HG03378 (cell line): ENCODE data around the gene CD163.
"Not testable (repeated sequence)": the region's sequence is repeated elsewhere in the genome, so short reads cannot be mapped to it uniquely, and the experiment has no call there.

Source experiments
- ATAC-seq: cut with Tn5 transposase; IDR thresholded peaks from one replicate; pipeline ENCODE4 v1.9.1; 2021; ENCODE audit warnings: mild to moderate bottlenecking, moderate library complexity; ENCODE audit not compliant: unreplicated experiment

Gene CD163

DNA sequence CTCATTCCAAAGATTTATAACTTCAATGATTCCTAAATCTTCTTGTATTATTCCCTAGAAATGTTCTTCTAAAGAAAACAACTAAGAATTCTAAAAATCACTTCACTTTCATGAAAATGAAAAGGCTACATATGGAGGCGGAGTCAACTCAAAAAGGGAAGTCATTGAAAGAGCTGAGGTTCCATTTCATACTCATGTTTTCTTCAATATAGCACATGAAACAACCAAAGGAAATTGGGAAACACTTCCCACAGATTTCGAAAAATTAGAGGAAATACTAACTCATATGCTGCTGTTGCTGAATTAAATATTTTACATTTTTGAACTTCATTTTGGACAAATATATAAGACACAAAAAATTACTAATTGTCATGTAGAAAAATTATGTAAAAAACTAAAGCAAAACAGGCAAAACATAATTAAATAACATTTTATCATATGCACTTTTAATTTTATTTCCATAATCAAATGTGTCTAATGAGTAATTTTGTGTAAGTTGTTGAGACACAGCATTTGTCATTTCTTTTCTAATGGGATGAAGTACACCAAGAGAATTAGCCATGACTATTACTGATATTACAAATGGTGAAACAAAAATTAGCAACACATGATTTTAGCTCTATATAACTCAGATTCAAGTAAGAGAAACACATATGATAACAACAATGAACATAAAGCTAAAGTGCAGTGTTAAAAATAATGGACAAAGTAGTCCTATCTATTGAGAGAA lies at the start of gene CD163:
CD163 (minus strand) TSS at position 92 of the 730 bp plus-strand sequence; CDS start at position 5, 87 bp downstream.
- no peak for ATAC-seq

DNA sequence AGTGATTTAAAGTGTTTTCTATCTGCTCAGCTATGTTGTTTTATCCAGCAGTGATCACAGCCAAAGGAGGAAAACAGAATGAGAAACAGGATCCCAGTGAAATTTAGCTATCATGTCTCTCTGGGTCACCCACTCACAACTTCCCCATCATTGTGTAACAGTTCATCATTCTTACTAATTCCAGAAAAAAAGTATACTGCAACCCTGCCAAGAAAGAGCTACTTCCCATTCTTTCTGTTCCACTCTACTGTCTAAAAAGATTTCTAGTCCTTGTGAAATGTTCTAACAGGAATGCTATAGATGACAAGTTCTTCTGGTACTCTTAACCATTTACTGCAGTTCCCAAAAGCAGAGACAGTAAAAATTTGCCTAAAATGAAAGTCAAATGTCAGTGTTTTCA lies 39.2 kb upstream of the CD163 start:
- no peak for ATAC-seq

DNA sequence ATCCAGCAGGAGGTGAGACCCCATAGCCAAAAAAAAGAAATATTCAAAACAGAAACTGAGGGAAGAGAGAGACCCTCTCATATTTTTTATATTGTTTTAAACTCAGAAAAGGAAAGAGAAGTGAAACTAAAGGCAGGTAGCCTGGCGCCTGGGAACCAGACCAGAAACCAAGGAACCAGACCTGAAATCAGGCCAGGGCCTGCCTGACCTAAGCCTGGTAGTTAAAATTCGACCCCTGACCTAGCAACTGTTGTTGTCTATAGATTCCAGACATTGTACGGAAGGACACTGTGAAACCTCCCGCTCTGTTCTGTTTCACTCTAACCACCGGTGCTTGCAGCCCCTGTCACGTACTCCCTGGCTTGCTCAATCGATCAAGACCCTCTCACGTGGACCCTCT lies 38.5 kb upstream of the CD163 start:
- ATAC-seq: no peak

DNA sequence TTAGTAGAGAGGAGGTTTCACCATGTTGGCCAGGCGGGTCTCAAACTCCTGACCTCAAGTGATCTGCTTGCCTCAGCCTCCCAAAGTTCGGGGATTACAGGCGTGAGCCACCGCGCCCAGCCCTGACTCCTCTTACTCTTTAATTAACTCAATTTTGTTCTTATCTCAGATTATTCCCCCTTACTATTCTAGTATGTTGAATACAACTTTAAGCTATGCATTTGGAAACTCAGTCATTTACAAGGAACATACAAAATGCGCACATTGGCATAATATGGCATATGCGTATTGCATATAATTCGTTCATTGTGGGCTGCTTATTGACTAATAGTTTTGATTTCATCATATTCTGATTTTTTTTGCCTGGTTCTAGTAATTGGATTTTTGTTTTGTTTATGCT lies 10.8 kb upstream of the CD163 start:
- no peak for ATAC-seq

DNA sequence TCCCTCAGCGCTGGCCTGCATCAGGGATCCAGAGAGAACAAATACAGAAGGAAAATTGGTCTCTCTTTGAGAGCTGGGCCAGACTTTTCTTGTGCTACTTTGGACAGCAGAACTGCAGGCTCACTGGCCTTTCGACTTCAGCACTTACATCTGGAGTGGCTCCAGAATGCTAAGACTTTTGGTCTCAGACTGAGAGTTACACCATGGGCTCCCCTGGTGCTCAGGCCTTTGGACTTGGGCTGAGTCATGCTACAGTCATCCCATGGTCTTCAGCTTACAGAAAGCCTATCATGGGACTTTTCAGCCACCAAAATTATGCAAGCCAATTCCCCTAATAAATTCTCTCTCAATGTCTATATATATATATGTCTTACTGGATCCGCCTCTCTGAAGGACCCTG lies 9.0 kb upstream of the CD163 start:
- no peak for ATAC-seq

DNA sequence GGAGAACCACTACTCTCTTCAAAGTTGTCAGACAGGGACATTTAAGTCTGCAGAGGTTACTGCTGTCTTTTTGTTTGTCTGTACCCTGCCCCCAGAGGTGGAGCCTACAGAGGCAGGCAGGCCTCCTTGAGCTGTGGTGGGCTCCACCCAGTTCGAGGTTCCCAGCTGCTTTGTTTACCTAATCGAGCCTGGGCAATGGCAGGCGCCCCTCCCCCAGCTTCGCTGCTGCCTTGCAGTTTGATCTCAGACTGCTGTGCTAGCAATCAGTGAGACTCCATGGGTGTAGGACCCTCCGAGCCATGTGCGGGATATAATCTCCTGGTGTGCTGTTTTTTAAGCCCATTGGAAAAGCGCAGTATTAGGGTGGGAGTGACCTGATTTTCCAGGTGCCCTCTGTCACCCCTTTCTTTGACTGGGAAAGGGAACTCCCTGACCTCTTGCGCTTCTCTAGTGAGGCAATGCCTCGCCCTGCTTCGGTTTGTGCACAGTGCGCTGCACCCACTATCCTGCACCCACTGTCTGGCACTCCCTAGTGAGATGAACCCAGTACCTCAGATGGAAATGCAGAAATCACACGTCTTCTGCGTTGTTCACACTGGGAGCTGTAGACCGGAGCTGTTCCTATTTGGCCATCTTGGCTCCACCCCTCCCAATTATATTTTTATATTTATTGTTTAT lies 6.4 kb upstream of the CD163 start:
- not testable (repeated sequence) for ATAC-seq

GRCh38 chr12:7502612-7503011 lies 965 bp downstream of the CD163 start:
- no peak for ATAC-seq

- ATAC-seq: no peak
Observed at GRCh38 chr12:7501031-7501588, 2.5 kb downstream of the CD163 start.

DNA sequence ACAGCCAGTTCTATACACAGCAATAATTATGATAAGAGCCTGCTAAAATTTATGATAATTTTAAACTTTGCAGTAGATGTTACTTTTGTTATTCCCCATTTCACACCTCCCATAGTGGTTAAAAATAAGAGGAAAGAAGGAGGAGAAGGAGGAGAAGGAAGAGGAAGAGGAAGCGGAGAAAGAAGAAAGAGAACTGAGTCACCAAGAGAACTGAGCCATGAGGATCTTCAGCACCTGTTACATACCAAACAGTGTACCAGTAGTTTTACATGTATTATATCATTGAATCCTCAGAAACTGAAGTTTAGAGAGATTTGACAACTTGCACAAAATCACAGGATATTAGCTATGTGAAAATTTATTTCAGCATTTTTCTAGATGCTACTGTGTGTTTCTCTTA lies 3.9 kb downstream of the CD163 start:
- no peak for ATAC-seq

DNA sequence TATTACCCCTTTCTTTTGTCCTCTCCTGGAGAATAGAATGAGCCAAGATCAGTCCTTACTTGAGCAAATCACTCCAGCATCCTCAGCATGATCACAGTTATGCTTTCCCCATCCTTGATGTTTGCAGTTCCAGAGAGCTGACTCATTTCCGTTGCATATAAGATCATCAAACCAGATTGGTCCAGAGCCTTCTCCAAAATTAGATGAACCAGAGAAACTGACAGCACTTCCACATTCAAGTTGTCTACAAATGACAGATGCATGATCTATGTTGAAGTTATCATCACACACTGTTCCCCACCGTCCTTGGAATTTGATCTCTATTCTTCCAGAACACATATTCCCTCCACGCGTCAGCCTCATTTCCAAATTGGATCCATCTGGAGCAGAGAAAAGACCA lies 4.8 kb downstream of the CD163 start:
- ATAC-seq: no peak

DNA sequence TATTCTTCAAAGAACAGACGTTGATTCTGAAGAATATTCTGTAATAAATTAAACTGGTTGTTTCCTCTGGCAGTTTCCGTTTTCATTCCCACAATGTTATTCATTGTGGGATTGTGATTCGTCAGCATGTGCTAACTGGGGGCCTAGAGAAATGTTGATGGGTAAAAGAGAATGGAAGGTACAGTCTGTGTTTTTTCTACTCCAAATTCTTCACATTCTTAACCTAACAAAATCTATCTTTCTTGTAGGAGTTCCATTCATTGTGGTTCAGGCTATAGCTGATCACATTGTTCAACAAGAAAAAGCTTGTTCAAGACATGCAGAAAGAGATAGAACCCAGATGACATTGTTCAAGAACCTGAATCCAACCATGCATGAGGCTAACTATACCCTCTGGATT lies 5.9 kb downstream of the CD163 start:
- ATAC-seq: no peak

DNA sequence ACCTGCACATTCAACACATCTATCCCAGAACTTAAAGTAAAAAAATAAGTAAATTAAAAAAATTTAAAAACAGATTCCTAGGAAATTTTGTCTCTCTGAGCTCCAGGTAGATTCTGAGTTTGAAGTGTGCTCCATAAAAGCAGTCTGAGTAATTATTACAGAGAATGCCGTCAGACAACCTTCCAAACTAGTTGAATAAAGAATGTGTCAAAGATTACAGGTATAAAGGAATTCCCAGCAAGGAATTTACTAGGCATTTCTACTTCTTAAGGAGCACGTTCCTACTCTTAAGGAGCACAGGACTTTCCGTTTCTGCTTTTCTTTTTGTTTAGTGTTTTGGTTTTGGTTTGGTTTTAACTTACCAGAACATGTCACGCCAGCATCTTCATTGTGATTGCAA lies 7.1 kb downstream of the CD163 start:
- no peak for ATAC-seq

GRCh38 chr12:7495136-7495535 lies 8.4 kb downstream of the CD163 start:
- no peak for ATAC-seq

GRCh38 chr12:7493006-7493405 lies 10.6 kb downstream of the CD163 start:
- ATAC-seq: no peak

DNA sequence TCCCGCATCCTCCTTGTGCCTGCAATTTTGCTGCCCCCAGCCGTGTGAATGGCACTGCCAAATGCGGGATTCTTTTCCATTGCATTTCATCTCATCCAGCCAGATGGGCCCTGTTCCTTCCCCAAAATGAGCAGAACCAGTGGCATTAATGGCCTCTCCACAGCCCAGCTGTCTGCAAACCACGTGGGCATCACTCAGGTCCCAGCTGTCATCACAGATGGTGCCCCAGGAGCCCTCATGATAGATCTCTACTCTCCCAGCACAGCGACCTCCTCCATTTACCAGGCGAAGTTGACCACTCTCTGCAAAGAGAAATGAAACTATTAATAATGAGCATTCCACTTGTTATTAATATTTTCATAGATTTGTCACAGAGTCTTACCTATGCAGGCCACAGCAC lies 17.1 kb downstream of the CD163 start:
- no peak for ATAC-seq

DNA sequence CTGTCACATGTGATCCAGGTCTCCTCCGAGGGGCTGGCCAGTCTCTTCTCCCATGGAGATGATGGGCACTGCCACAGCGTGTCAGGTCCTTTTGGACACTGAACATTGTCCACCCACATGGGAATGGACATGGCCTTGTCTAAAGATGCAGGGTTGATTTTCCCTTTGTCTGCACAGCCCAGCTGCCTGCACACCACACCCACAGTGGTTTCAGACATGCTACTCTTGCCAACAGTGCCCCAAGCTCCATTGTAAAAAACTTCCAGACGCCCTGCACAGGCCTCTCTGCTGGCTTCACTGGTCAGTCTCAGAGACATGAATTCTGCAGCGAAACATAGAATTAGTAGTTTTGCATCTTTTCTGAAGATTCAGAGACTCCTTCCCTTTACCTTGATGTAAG lies 18.5 kb downstream of the CD163 start:
- ATAC-seq: no peak

DNA sequence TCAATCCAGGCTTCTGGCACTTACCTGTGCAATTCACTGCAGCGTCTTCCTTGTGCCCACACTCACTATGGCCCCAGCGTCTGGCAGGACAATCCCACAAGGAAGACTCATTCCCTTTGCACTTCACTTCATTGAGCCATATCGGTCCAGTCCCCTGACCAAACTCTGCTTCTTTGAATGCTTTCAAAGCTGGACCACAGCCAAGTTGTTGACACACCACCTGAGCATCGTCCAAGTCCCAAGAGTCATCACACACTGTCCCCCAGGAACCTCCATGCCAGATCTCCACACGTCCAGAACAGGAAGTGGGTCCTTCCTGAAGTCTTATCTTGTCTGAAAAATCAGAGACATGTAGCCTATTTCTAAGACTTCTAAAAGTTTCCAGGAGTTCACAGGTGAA lies 20.2 kb downstream of the CD163 start:
- no peak for ATAC-seq

DNA sequence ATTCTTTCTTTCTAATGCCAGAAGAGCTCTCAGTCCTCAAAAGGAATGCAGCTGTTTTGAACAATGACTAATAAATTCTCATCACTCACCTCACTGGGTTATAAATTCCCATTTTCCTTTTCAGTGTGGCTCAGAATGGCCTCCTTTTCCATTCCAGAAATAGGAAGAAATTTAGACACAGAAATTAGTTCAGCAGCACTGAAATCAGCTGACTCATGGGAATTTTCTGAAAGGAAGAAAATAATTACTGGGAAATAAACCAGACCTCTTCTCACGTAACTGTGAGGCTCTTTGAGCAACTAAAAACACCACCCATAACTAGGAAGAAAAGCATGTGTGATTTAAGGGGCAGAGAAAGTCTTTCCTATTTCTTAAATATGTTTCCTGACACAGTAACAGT lies 23.8 kb downstream of the CD163 start:
- ATAC-seq: no peak

- ATAC-seq: no peak
Observed at GRCh38 chr12:7472060-7472459, 31.5 kb downstream of the CD163 start.

DNA sequence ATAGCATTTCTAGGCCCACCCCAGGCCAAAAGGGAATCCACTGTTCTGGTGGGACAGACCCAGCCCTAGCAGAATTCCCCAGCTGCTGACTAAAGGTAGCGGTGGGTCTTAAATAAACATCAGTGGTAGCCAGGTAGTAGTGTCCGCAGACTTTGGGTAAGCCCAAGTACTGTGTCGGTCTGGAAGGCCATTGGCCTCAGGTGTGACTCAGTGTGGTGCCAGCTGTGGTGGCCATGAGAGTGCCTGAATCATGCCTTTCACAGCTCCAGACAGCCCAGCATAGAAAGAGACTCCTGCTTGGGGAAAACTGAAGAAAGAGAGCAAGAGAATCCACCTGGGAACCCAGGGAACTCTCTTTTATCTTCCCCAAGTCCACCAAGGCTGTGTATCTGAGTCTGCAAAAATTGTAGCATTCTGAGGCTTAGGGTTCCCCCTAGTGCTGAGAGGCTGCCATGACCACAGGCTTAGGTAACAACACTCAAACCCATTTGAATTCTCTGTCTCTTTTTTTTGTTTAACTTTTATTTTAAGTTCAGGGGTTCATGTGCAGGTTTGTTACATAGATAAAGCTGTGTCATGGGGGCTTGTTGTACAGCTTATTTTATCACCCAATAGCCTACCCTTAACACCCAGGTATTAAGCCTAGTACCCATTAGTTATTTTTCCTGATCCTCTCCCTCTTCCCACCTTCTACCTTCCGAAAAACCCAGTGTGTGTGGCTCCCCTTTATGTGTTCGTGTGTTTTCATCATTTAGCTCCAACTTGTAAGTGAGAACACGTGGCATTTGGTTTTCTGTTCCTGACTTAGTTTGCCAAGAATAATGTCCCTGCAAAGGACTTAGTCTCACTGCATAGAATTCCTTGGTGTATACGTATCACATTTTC lies 43.0 kb downstream of the CD163 start:
- no peak for ATAC-seq

DNA sequence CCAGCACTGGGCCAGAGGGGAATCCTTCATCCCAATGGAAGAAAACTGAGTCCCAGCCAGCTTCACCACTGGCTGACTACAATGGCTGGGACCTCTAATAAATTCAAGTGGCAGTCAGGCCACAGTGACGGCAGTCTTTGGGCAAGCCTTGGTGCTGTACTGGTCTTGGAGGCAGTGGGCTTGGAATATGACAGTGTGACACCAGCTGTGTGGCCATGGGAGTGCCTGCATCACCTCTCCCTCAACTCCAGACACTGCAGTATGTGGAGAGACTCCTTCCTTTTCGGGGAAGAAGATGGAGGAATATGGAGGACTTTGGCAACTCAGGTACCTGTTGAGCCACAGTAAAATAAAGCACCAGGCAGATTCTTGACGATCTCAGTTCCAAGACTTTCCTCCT lies 43.6 kb downstream of the CD163 start:
- ATAC-seq: no peak
